ENCODE measurements around the gene LMCD1.

The LMCD1 gene

DNA sequence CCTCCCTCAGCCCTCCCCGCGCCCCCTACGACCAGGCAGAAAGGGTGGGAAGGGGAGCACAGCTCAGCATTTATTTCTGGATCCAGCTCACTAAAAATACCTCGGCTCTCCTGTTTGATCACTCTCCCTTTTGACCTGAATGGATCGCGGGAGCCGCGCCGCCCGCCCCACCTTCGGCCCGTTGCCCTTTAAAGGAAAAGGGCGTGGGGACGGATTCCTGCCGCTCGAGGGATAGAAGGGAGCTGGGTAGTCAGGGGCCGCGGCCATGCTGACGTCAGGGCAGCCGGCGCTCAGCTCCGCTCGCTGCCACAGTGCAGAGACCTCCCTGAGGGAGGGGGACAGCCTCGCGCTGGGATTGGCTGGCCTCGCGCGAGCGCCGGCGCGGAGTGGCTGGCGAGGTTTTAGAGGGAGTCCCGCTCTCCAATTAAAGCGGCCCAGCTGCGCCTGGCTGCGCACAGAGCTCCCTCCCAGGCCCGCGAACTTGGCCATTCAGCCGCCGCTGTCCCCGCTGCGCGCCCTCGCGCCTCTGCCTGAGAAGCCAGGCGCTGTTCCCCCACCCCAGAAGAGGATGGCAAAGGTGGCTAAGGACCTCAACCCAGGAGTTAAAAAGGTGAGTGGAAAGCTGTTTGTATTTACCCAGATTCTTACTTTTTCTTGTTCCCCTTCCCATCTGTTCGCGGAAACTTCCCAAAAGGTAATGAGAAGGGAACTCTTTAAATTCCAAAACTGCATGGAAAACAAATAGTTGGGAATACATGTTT is at the start of gene LMCD1:
TSS of gene LMCD1 (plus strand) at position 453 of the 761 bp plus-strand sequence. CDS start at position 569, 116 bp downstream.
- DNase-seq (ENCODE audit: low read depth) = peak; percentile 57

- no peak for DNase-seq (ENCODE audit: low read depth)
Measured at GRCh38 chr3:8452112-8452511, 49.5 kb upstream of the LMCD1 start.

DNA sequence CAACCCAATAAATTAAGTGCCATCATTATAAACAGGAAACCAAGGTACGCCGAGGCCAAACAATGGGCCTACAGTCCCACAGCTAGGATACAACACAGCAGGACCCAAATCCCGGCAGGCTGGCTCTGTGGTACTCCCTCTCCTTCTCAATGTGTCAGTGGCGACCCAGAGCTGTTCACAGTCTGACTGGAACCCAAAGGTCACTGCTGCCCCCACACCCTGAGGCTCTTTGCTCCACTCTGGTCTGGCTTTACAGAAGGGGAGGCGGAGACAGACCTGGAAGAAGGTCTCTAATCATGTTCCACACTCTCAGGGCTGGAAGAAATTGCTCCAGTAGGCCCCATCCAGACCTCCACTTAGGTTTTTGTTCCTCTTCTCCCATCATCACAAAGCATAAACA is 48.5 kb upstream of the LMCD1 start:
- DNase-seq (ENCODE audit: low read depth) = no peak

- no peak for DNase-seq (ENCODE audit: low read depth)
Measured at GRCh38 chr3:8455526-8456411, 45.9 kb upstream of the LMCD1 start.

DNA sequence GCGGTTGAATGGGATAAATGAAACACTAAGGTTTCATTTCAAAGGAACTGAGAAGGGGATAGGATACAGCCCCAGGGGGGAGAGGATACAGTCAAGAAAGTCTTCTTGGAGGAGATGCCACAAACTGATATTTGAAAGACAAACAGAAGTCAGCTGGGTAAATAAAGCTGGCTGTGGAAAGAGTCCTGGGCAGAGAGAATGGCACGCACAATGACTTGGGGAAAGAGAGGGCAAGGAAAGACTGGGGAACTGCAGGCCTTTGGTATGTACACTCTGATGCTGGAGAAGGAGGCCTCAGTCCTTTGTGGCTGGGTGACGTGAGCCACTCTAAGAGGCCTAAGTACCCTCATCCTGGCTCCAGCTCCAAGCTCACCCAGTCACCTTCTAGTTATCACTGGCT is 45.2 kb upstream of the LMCD1 start:
- no peak for DNase-seq (ENCODE audit: low read depth)

GRCh38 chr3:8457039-8457438 is 44.6 kb upstream of the LMCD1 start:
- DNase-seq (ENCODE audit: low read depth) = no peak

GRCh38 chr3:8458238-8458661 is 43.4 kb upstream of the LMCD1 start:
- no peak for DNase-seq (ENCODE audit: low read depth)

GRCh38 chr3:8458711-8459110 is 42.9 kb upstream of the LMCD1 start:
- no peak for DNase-seq (ENCODE audit: low read depth)

DNA sequence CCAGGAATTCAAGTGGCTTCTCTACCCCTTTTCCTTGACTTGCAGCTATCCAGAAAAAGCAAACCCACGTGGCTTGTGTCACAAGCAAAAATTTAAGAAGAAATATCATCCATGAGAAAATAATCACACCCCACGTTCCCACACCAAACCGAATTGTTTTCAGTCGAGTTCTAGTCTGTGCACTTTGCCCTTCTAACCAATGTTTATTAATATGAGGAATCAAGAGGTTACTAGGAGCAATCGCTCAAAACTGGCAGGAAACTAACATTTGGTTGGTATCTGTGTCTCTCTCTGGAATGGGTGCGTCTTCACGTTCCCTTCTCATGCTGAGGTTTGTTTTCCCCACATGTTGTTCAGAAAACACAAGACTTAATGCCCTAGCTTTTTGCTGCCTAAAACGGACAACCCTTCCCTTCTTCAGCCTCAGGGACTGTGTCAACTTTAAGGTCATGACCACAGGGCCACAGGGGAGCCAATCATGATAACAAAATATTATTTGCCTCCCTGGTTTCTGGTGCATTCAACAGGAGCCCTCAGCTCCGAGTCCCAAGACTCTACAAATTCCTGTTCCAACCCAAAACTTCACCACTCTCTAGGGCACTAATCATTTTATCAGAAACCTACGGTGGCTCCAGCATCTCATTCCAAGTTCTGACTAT is 41.4 kb upstream of the LMCD1 start:
- DNase-seq (ENCODE audit: low read depth) = no peak

DNA sequence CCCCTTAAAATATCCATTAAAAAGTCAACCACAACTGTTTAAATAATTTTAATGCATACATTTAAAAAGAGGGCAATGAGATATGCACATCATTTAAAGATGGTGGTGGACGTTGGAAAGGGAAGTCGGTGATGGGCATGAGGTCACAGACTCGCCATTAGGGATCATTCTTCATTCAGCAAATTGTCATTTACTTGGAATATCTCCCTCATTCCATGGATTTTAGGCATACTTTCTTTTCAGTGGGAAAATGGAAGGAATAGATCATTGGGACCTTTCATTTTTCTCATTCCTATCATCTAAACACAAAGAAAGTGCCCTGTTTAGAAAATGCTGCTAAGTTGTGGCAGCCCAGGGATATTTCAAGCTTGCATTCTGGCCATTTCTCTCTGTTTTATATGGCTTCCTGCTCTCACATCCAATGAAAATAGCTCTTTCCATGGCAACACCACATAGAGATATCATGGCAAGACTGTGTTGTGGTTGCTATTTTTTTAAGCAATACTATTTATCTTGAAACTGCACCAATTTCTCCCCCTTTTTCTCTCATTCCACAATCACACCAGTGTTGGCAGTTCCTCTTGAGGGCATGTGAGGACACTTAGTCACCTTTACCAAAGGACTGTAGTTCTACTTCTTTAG is 40.7 kb upstream of the LMCD1 start:
- DNase-seq (ENCODE audit: low read depth) = no peak

GRCh38 chr3:8464668-8465067 is 37.0 kb upstream of the LMCD1 start:
- DNase-seq (ENCODE audit: low read depth) = no peak

GRCh38 chr3:8466526-8466925 is 35.1 kb upstream of the LMCD1 start:
- no peak for DNase-seq (ENCODE audit: low read depth)

- DNase-seq (ENCODE audit: low read depth) = no peak
Measured at GRCh38 chr3:8470801-8471200, 30.8 kb upstream of the LMCD1 start.

DNA sequence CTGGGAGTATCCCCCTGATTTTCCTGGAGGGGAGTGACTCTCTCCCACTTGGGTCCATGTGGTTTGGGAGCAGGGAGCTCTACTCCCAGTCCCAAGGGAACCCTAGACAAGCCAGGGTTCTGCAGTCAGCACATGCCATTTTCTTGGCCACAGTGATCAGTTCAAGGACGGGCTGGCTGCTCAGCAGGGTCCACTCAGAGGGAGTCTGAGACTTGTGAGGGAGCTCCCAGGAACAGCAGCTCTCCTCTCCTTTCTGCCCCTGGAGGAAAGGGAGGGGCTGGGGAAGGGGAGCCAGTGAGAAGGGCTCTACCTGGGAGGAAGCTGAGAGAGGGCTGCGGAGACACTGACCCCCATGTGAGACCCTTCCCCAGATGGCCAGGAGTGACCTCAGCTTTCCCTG is 29.1 kb upstream of the LMCD1 start:
- DNase-seq (ENCODE audit: low read depth) = no peak

- no peak for DNase-seq (ENCODE audit: low read depth)
Measured at GRCh38 chr3:8473029-8473428, 28.6 kb upstream of the LMCD1 start.

- no peak for DNase-seq (ENCODE audit: low read depth)
Measured at GRCh38 chr3:8473990-8474389, 27.6 kb upstream of the LMCD1 start.

- no peak for DNase-seq (ENCODE audit: low read depth)
Measured at GRCh38 chr3:8474991-8475390, 26.6 kb upstream of the LMCD1 start.

DNA sequence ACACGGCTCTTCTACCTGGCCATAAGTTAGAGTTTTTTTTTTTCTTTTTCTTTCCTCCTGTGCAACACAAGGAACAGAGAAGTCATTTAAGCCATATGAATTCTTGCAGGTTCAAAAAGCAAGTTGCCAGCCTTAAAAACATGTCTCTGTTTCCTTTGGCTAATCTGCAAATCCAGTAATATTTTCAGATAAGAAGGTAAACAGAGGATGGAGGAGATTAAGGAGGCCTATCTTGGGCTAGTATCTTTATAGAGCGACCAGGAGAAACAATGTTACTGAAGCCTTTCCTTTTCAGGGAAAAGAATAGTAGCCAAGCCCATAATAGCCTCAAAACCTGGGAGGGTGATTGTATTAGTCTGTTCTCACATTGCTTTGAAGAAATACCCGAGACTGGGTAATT is 20.9 kb upstream of the LMCD1 start:
- no peak for DNase-seq (ENCODE audit: low read depth)

GRCh38 chr3:8481380-8481779 is 20.2 kb upstream of the LMCD1 start:
- DNase-seq (ENCODE audit: low read depth) = no peak

DNA sequence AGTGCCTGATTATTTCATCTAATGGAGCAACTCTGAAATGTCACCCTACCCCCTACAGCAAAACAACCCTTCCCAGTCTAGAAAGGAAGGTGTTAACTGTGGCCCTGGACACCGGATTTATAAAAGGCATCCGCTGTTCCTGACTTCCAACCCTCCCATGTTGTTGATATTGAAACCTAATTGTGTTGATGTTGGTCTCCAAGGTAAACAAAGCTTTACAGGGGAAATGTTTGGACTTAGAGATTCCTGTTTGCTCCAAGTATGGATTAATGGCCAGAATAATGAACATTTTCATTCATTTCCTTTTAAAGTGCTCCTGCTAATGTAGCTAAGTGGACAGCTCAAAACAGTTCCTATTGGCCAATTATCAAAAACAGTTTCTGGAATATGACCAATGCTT is 19.4 kb upstream of the LMCD1 start:
- no peak for DNase-seq (ENCODE audit: low read depth)

GRCh38 chr3:8482960-8483665 is 18.5 kb upstream of the LMCD1 start:
- DNase-seq (ENCODE audit: low read depth) = no peak

Measured in stimulated activated CD8-positive, alpha-beta memory T cell treated with anti-CD3 and anti-CD28 coated beads, Interleukin-15, amount 100 ng/mL, for 1 hour (primary cell).